Activated CD4-positive, CD25-positive, alpha-beta regulatory T cell treated with anti-CD3 and anti-CD28 coated beads, Interleukin-2, amount 50 U/mL, for 16 hours (primary cell): ENCODE data around the gene TDRD1.

Experiments used
- DNase-seq: peaks from one replicate; pipeline ENCODE4 v3.0.0-alpha.2; 2020; ENCODE audit warnings: low read depth, low spot score

TDRD1 gene

GRCh38 chr10:114261076-114261475, 81.9 kb downstream of the TDRD1 start:
- DNase-seq: no peak

- no peak for DNase-seq
Observed at GRCh38 chr10:114262496-114262895, 83.3 kb downstream of the TDRD1 start.

- no peak for DNase-seq
Observed at GRCh38 chr10:114265392-114266053, 86.4 kb downstream of the TDRD1 start.

GRCh38 chr10:114266521-114266920, 87.4 kb downstream of the TDRD1 start:
- no peak for DNase-seq

- no peak for DNase-seq
Observed at GRCh38 chr10:114271075-114271778, 92.1 kb downstream of the TDRD1 start.

GRCh38 chr10:114271779-114272167, 92.6 kb downstream of the TDRD1 start:
- no peak for DNase-seq

GRCh38 chr10:114272696-114273095, 93.5 kb downstream of the TDRD1 start:
- no peak for DNase-seq

GRCh38 chr10:114273910-114274309, 94.8 kb downstream of the TDRD1 start:
- DNase-seq: no peak

GRCh38 chr10:114274616-114275453, 95.7 kb downstream of the TDRD1 start:
- DNase-seq: no peak

- DNase-seq: no peak
Observed at GRCh38 chr10:114276066-114276465, 96.9 kb downstream of the TDRD1 start.

- no peak for DNase-seq
Observed at GRCh38 chr10:114276671-114277070, 97.5 kb downstream of the TDRD1 start.

GRCh38 chr10:114278140-114278883, 99.2 kb downstream of the TDRD1 start:
- DNase-seq: no peak

GRCh38 chr10:114278884-114279191, 99.7 kb downstream of the TDRD1 start:
- no peak for DNase-seq

- DNase-seq: no peak
Observed at GRCh38 chr10:114279289-114279688, 100.1 kb downstream of the TDRD1 start.

GRCh38 chr10:114279901-114280644, 100.9 kb downstream of the TDRD1 start:
- DNase-seq: no peak

GRCh38 chr10:114281006-114281405, 101.9 kb downstream of the TDRD1 start:
- DNase-seq: no peak

- DNase-seq: no peak
Observed at GRCh38 chr10:114281461-114281860, 102.3 kb downstream of the TDRD1 start.
